ENCODE measurements around the gene KLHL26. TPM values are rescaled to one million over a fixed set of nuclear protein-coding genes. Genes with fewer than 3 reads are reported as not detected.

Gene KLHL26
- total and polyA plus RNA-seq, 9 of the 15 experiments (the other 6 are each of a cell fraction or from before 2014, with no cell fraction given): 0.13 to 13.3 (median 1.4) TPM

- TF ChIP-seq, protein P1, sequence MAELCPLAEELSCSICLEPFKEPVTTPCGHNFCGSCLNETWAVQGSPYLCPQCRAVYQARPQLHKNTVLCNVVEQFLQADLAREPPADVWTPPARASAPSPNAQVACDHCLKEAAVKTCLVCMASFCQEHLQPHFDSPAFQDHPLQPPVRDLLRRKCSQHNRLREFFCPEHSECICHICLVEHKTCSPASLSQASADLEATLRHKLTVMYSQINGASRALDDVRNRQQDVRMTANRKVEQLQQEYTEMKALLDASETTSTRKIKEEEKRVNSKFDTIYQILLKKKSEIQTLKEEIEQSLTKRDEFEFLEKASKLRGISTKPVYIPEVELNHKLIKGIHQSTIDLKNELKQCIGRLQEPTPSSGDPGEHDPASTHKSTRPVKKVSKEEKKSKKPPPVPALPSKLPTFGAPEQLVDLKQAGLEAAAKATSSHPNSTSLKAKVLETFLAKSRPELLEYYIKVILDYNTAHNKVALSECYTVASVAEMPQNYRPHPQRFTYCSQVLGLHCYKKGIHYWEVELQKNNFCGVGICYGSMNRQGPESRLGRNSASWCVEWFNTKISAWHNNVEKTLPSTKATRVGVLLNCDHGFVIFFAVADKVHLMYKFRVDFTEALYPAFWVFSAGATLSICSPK (IDR thresholded peaks at IDR 0.05; ENCODE audit: borderline replicate concordance): no peak
- TF ChIP-seq USF1 (CRISPR knock-in tag; IDR thresholded peaks at IDR 0.05) (0 out of 2 replicates have a peak, but pooled peaks have one; percentile 20), POLR2A (conservative IDR thresholded peaks at IDR 0.05) (0 out of 2 replicates have a peak, but pooled peaks have one; percentile 29), SMARCE1 (IDR thresholded peaks at IDR 0.05) (peak; percentile 3; the same call in 1 of the 2 replicates), ZNF311 (CRISPR knock-in tag; IDR thresholded peaks at IDR 0.05) (no peak), TRIM28 (IDR thresholded peaks at IDR 0.05) (no peak), IRF9 (tag; IDR thresholded peaks at IDR 0.05) (no peak)
- TF ChIP-seq, protein P2, sequence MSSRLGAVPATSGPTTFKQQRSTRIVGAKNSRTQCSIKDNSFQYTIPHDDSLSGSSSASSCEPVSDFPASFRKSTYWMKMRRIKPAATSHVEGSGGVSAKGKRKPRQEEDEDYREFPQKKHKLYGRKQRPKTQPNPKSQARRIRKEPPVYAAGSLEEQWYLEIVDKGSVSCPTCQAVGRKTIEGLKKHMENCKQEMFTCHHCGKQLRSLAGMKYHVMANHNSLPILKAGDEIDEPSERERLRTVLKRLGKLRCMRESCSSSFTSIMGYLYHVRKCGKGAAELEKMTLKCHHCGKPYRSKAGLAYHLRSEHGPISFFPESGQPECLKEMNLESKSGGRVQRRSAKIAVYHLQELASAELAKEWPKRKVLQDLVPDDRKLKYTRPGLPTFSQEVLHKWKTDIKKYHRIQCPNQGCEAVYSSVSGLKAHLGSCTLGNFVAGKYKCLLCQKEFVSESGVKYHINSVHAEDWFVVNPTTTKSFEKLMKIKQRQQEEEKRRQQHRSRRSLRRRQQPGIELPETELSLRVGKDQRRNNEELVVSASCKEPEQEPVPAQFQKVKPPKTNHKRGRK (tag; IDR thresholded peaks at IDR 0.05): no peak
- TF ChIP-seq, protein P3, sequence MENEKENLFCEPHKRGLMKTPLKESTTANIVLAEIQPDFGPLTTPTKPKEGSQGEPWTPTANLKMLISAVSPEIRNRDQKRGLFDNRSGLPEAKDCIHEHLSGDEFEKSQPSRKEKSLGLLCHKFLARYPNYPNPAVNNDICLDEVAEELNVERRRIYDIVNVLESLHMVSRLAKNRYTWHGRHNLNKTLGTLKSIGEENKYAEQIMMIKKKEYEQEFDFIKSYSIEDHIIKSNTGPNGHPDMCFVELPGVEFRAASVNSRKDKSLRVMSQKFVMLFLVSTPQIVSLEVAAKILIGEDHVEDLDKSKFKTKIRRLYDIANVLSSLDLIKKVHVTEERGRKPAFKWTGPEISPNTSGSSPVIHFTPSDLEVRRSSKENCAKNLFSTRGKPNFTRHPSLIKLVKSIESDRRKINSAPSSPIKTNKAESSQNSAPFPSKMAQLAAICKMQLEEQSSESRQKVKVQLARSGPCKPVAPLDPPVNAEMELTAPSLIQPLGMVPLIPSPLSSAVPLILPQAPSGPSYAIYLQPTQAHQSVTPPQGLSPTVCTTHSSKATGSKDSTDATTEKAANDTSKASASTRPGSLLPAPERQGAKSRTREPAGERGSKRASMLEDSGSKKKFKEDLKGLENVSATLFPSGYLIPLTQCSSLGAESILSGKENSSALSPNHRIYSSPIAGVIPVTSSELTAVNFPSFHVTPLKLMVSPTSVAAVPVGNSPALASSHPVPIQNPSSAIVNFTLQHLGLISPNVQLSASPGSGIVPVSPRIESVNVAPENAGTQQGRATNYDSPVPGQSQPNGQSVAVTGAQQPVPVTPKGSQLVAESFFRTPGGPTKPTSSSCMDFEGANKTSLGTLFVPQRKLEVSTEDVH (IDR thresholded peaks at IDR 0.05; ENCODE audit: low read depth, partially characterized antibody): no peak
These were observed 41.9 kb upstream of the KLHL26 start (continued) for GRCh38 chr19:18594824-18595373.
